GM12892 (cell line): Measurements from ENCODE around the gene OPCML. TPM values are rescaled to one million over a fixed set of nuclear protein-coding genes. Genes with fewer than 3 reads are reported as not detected.

ENCODE experiments used
- DNase-seq: peaks from one replicate; pipeline ENCODE4 v3.0.0; 2011; ENCODE audit not compliant: insufficient read length
- FAIRE-seq: peaks from 2 replicates; lab custom pipeline; 2011; peaks lifted over from hg19 to GRCh38; lab: Jason Lieb, UNC
- POLR2A ChIP-seq: IDR thresholded peaks from 2 replicates; pipeline ENCODE4 v1.6.1; 2011; ENCODE audit warnings: low read depth, low read length, control low read depth
- POLR2AphosphoS5 ChIP-seq: IDR thresholded peaks from 2 replicates; pipeline ENCODE4 v1.6.1; 2011; ENCODE audit warnings: low read depth, low read length, control low read depth
- TAF1 ChIP-seq: IDR thresholded peaks from 2 replicates; pipeline ENCODE4 v1.6.1; 2011; ENCODE audit warnings: low read depth, mild to moderate bottlenecking, control low read depth, low read length, borderline replicate concordance
- polyA plus RNA-seq: library from polyadenylated mRNA; unstranded; fragments of >200 nt; gene quantifications from one replicate; pipeline ENCODE4 v1.2.1, GENCODE V29; 2012; ENCODE audit warnings: missing spikeins, inconsistent platforms; ENCODE audit not compliant: missing spikeins

Gene OPCML
- polyA plus RNA-seq = not detected

DNA sequence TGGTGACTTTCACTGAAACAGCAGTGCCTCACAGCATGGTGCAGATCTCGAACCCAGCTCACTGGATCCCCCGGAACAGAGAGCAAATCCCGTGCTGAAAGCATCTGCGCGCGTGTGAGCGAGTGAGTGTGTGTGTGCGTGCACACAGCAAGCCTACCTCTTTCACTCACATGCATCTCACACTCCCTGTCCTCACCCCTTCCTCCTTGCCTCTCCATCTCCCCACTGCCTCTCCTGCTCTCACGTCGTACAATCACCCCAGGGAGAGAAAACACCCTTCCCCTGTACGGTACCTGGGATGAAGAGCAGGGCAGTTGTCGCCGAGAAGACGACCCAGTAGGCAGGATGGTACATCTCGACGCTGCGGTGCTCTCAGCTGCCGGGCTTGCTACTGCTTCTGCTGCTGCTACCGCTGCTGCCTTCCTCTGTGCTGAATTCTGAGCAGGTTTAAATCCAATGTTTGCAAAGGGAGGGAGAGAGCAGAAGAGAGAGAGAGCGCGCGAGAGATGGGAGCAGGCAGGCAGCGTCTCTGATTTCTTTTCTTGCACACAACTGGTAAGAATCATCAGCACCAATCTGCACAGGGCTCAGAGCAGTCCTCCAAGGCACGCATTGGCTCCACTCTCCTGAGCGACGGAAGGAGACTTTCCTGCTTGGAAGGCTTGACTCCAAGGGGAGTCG is at the start of gene OPCML:
Gene OPCML, minus strand, starts transcription at position 531 of the 681 bp plus-strand sequence.
- TF ChIP-seq POLR2AphosphoS5 (no peak), POLR2A (no peak), TAF1 (no peak)
- FAIRE-seq (no peak), DNase-seq (no peak)

DNA sequence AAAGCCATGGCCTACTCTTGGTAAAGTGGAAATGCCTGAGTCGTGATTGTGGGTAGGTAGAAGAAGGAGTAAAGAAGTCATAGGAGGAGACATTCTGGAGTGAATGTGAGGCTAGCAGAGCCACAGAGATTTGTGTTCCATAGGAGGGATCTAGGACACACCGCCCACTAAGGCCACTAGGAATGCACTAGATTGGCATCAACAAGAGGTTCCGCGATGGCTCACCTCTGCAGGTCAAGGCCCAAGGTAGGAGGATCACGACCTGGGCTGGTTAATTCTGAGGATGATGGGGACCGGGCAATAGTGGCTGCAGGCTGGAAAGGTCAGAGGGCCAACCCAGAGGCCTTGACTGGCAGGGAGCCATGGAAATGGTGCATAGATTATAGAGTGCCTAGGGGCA is 48.8 kb upstream of the OPCML start:
- no peak for TF ChIP-seq TAF1
- no peak for TF ChIP-seq POLR2AphosphoS5
- TF ChIP-seq POLR2A = no peak

GRCh38 chr11:133579165-133580031 is 47.1 kb upstream of the OPCML start:
- TF ChIP-seq POLR2AphosphoS5 (no peak), POLR2A (no peak), TAF1 (no peak)
- DNase-seq (no peak), FAIRE-seq (no peak)

More for the DNA sequence above, 48.8 kb upstream of the OPCML start:
- DNase-seq = no peak
- FAIRE-seq = no peak

GRCh38 chr11:133577403-133577802 is 45.1 kb upstream of the OPCML start:
- TF ChIP-seq TAF1 (no peak), POLR2AphosphoS5 (no peak), POLR2A (no peak)
- no peak for DNase-seq
- no peak for FAIRE-seq

DNA sequence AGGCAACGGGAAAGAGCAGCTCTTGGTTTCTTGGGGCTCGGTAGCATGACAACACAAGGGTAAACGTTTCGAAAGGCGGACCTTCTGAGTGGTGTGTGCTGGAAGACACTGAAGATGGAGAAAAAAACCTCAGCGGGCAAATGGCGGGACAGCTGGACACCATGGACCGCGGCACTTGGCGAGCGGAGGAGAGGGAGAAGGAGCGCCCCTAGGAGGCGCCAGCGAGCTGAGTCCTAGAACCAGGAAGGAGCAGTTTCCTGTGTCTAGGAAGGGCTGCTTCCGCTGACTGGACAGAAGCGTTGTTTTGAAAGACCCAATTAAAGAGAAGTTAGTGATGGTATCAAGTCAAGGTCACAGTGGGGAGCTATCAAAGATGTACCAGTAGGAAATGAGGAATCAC is 44.0 kb upstream of the OPCML start:
- TF ChIP-seq POLR2A = no peak
- no peak for TF ChIP-seq POLR2AphosphoS5
- no peak for TF ChIP-seq TAF1
- DNase-seq (no peak), FAIRE-seq (no peak)

DNA sequence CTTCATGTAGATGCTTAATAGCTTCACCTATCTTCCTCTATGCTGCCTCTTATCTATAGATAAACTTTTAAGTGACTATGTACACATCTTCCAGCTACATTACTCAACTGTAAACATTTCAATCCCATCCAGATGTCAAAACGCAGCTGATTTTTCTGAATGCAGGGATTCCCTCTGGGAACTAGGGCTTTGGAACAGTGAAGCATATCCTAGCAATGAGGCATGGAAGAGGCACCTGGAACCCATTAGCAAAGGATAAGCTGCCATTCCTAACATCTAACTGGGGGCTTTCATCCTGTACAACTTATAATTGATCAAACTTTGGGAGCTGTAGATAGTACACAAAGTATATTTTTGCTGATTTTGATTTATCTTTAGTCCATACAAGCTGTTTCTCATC is 40.8 kb upstream of the OPCML start:
- DNase-seq = no peak
- TF ChIP-seq TAF1 = no peak
- no peak for FAIRE-seq

GRCh38 chr11:133570376-133570775 is 38.1 kb upstream of the OPCML start:
- no peak for FAIRE-seq
- no peak for DNase-seq
- TF ChIP-seq TAF1 = no peak
- TF ChIP-seq POLR2AphosphoS5 = no peak
- no peak for TF ChIP-seq POLR2A

GRCh38 chr11:133563505-133564025 is 31.3 kb upstream of the OPCML start:
- DNase-seq = no peak
- no peak for FAIRE-seq
- TF ChIP-seq POLR2AphosphoS5 (no peak), TAF1 (no peak), POLR2A (no peak)

GRCh38 chr11:133560472-133560855 is 28.2 kb upstream of the OPCML start:
- TF ChIP-seq TAF1 (no peak), POLR2A (no peak), POLR2AphosphoS5 (no peak)
- FAIRE-seq (no peak), DNase-seq (no peak)

DNA sequence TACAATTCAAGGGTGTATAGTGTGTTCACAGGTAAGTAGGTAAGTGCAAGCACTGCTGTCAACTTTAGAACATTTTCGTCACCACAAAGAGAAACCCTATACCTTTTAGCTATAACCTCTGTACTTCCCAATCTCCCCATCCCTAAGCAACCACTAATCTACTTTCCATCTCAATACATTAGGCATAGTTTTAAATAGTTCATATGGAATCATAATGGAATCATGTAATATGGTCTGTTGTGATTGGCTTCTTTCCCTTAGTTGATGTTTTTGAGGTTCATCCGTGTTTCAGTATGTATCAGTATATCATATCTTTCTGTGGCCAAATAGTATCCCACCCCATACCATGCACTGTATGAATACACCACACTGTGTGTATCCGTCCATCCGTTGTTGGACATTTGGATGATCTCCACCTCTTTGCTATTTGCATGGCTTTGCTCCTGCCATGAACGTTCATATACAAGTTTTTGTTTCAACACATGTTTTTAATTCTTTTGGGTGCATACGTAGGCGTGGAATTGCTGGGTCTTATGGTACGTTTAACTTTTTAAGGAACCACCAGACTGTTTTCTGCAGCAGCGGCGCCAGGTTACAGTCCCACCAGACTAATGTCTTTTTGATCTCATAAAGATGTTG is 27.7 kb upstream of the OPCML start:
- DNase-seq = no peak
- TF ChIP-seq POLR2AphosphoS5 (no peak), POLR2A (no peak), TAF1 (no peak)
- FAIRE-seq = no peak

DNA sequence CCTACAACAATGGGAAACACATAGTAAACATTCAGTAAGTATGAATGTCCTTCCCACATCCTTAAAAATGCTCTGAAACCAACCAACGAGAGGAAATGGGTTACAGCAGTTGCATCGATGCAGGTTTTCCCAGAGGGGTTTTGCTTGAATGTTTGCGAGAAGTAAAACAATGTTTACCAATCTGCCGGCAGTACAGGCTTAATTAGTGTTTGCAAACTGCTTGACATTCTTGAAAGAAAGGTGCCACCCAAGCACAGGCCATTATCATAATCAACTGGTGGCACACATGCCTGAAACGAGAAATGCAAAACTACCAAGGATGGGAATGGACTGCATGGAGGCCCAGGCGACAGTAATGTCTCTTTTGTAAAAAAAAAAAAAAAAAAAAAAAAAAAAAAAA is 27.1 kb upstream of the OPCML start:
- TF ChIP-seq POLR2A (no peak), POLR2AphosphoS5 (no peak), TAF1 (no peak)
- no peak for FAIRE-seq
- no peak for DNase-seq
